ENCODE data around the gene VAV2. TPM values are rescaled to one million over a fixed set of nuclear protein-coding genes. Genes with fewer than 3 reads are reported as not detected.

VAV2 gene
- total RNA-seq, 1 experiment from 2014 or later = 24.7 TPM

GRCh38 chr9:133768859-133769510 lies 223.1 kb downstream of the VAV2 start:
- no peak for ATAC-seq
- Histone ChIP-seq H3K4me3 (ENCODE audit: low read depth in 2 of 2, low read length in 2 of 2) (no peak overlapping the region), H3K27ac (ENCODE audit: low read length) (no peak overlapping the region), H3K27me3 (ENCODE audit: control insufficient read depth, insufficient read depth, low read length) (no peaks in the 10 kb centered on the region), H3K36me3 (ENCODE audit: control insufficient read depth, insufficient read depth, low read length) (no peaks in the 10 kb centered on the region), H3K9me3 (ENCODE audit: control insufficient read depth, insufficient read depth, low read depth, low read length) (no peaks in the 10 kb centered on the region), H3K4me1 (ENCODE audit: control insufficient read depth, insufficient read depth, low read length) (no peaks in the 10 kb centered on the region)
- intact Hi-C loops (cut with micrococcal nuclease; ENCODE audit: unreplicated experiment) (no loop called here), in situ Hi-C loops (cut with HindIII; ENCODE audit: low pct_unique_long_range_greater_than_20kb, low sequenced_read_pairs) (no loop called here)
- ChIA-PET POLR2A (no interaction called here), CTCF (no interaction called here)
- TF ChIP-seq, protein P1, sequence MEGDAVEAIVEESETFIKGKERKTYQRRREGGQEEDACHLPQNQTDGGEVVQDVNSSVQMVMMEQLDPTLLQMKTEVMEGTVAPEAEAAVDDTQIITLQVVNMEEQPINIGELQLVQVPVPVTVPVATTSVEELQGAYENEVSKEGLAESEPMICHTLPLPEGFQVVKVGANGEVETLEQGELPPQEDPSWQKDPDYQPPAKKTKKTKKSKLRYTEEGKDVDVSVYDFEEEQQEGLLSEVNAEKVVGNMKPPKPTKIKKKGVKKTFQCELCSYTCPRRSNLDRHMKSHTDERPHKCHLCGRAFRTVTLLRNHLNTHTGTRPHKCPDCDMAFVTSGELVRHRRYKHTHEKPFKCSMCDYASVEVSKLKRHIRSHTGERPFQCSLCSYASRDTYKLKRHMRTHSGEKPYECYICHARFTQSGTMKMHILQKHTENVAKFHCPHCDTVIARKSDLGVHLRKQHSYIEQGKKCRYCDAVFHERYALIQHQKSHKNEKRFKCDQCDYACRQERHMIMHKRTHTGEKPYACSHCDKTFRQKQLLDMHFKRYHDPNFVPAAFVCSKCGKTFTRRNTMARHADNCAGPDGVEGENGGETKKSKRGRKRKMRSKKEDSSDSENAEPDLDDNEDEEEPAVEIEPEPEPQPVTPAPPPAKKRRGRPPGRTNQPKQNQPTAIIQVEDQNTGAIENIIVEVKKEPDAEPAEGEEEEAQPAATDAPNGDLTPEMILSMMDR (IDR thresholded peaks at IDR 0.05) = no peak
- TF ChIP-seq TCF7L2 (IDR thresholded peaks at IDR 0.05; ENCODE audit: low read depth, low read length) (no peak), POLR2AphosphoS5 (IDR thresholded peaks at IDR 0.05; ENCODE audit: low read depth, low read length) (no peak), REST (IDR thresholded peaks at IDR 0.05; ENCODE audit: insufficient read depth in 1 of 2, low read depth in 2 of 2, low read length in 1 of 2) (no peak), SIN3A (IDR thresholded peaks at IDR 0.05; ENCODE audit: borderline replicate concordance, insufficient read depth, low read depth, low read length) (no peak)
- DNase-seq (ENCODE audit: low read depth, low spot score) = no peak
- no TSS peak for BruUV-seq (replicated peaks)

- in situ Hi-C loops (cut with HindIII; ENCODE audit: low pct_unique_long_range_greater_than_20kb, low sequenced_read_pairs) = no loop called here
- CTCF ChIA-PET = no interaction called here
These were observed 223.7 kb downstream of the VAV2 start for GRCh38 chr9:133768371-133768858.

More at GRCh38 chr9:133768371-133768858, 223.7 kb downstream of the VAV2 start:
- ATAC-seq = no peak
- no peak for DNase-seq (ENCODE audit: low read depth, low spot score)
- Histone ChIP-seq H3K9me3 (ENCODE audit: control insufficient read depth, insufficient read depth, low read depth, low read length) (no peaks in the 10 kb centered on the region), H3K4me1 (ENCODE audit: control insufficient read depth, insufficient read depth, low read length) (no peaks in the 10 kb centered on the region), H3K27ac (ENCODE audit: low read length) (no peak overlapping the region), H3K4me3 (ENCODE audit: low read depth in 2 of 2, low read length in 2 of 2) (no peak overlapping the region), H3K27me3 (ENCODE audit: control insufficient read depth, insufficient read depth, low read length) (no peaks in the 10 kb centered on the region), H3K36me3 (ENCODE audit: control insufficient read depth, insufficient read depth, low read length) (no peaks in the 10 kb centered on the region)
- POLR2A ChIA-PET = no interaction called here
- TF ChIP-seq, protein P1 (IDR thresholded peaks at IDR 0.05) = no peak
- TF ChIP-seq SIN3A (IDR thresholded peaks at IDR 0.05; ENCODE audit: borderline replicate concordance, insufficient read depth, low read depth, low read length) = no peak
- no peak for TF ChIP-seq POLR2AphosphoS5 (IDR thresholded peaks at IDR 0.05; ENCODE audit: low read depth, low read length)
- no peak for TF ChIP-seq TCF7L2 (IDR thresholded peaks at IDR 0.05; ENCODE audit: low read depth, low read length)
- no TSS peak for BruUV-seq (replicated peaks)
- intact Hi-C loops (cut with micrococcal nuclease; ENCODE audit: unreplicated experiment) = no loop called here
